Measurements from ENCODE around the gene SCAMP4. TPM values are rescaled to one million over a fixed set of nuclear protein-coding genes. Genes with fewer than 3 reads are reported as not detected.

Gene SCAMP4
- total RNA-seq, 2 donors from 2014 or later, result 19.2 to 20.7 TPM

Other genes starting within 250 kb of the SCAMP4 start
- gene ONECUT3, start 151.9 kb upstream of the SCAMP4 start, total RNA-seq, result not detected
- 1 to 10 TPM; 4.6 to 6.0 TPM for gene ATP8B3, start 93.1 kb upstream of the SCAMP4 start, total RNA-seq
- 100 to 1,000 TPM in 1 of 2 donors, 10 to 100 TPM in 1; 98.7 to 107 TPM for gene REXO1, start 56.9 kb upstream of the SCAMP4 start, total RNA-seq
- 10 to 100 TPM; 37.9 to 46.5 TPM for gene KLF16, start 41.8 kb upstream of the SCAMP4 start, total RNA-seq
- 100 to 1,000 TPM; 121 to 125 TPM for gene ABHD17A, start 19.9 kb upstream of the SCAMP4 start, total RNA-seq
- 1 to 10 TPM; 6.4 to 8.5 TPM for gene ADAT3, start within 50 bp of the SCAMP4 start, total RNA-seq
- 100 to 1,000 TPM; 110 to 117 TPM for gene CSNK1G2, start 35.8 kb downstream of the SCAMP4 start, total RNA-seq
- gene BTBD2, start 110.3 kb downstream of the SCAMP4 start, total RNA-seq, result 10 to 100 TPM; 53.4 to 64.6 TPM
- gene MKNK2, start 145.8 kb downstream of the SCAMP4 start, total RNA-seq, result 100 to 1,000 TPM; 256 to 288 TPM
- 100 to 1,000 TPM; 108 to 162 TPM for gene MOB3A, start 190.9 kb downstream of the SCAMP4 start, total RNA-seq
- 10 to 100 TPM; 12.3 to 19.8 TPM for gene IZUMO4, start 191.5 kb downstream of the SCAMP4 start, total RNA-seq
- 10 to 100 TPM; 82.2 to 86.0 TPM for gene AP3D1, start 246.2 kb downstream of the SCAMP4 start, total RNA-seq